SK-N-SH treated with all-trans-retinoic acid at 6 μM for 48 hours (cell line): ENCODE measurements around the gene BEND5.

Experiments
- ATAC-seq: fragments of 200-7000 bp; cut with Tn5 transposase; 3 replicates; pipeline ENCODE4 v1.9.1; 2020; ENCODE audit warnings: mild to moderate bottlenecking, moderate library complexity
- ARNTL ChIP-seq: fragments of 450-650 bp; formaldehyde crosslinking; IDR thresholded peaks from 2 replicates; pipeline ENCODE4 v1.5.0; 2020; ENCODE audit warnings: low read depth, mild to moderate bottlenecking, moderate library complexity, borderline replicate concordance
- BACH2 ChIP-seq: fragments of 250-450 bp; sonication (Bioruptor Pico); IDR thresholded peaks from 2 replicates; pipeline ENCODE4 v1.9.0; 2021; ENCODE audit warnings: mild to moderate bottlenecking, borderline replicate concordance
- CSDC2 ChIP-seq: fragments of 250-450 bp; sonication (Bioruptor Pico); IDR thresholded peaks from 2 replicates; pipeline ENCODE4 v1.5.0; 2020; ENCODE audit warnings: mild to moderate bottlenecking, moderate library complexity
- ESRRG ChIP-seq: fragments of 250-450 bp; sonication (Bioruptor Pico); IDR thresholded peaks from 2 replicates; pipeline ENCODE4 v1.6.1; 2021; ENCODE audit warnings: mild to moderate bottlenecking
- GLIS3 ChIP-seq: fragments of 250-450 bp; sonication (Bioruptor Pico); IDR thresholded peaks from 2 replicates; pipeline ENCODE4 v1.5.0; 2020; ENCODE audit warnings: mild to moderate bottlenecking, moderate library complexity
- ISL1 ChIP-seq: fragments of 250-450 bp; sonication (Bioruptor Pico); IDR thresholded peaks from 2 replicates; pipeline ENCODE4 v2.1.2; 2022; ENCODE audit warnings: mild to moderate bottlenecking, moderate library complexity
- OSR1 ChIP-seq: fragments of 250-450 bp; sonication (Bioruptor Pico); IDR thresholded peaks from 2 replicates; pipeline ENCODE4 v1.8.0; 2022; ENCODE audit warnings: moderate library complexity, mild to moderate bottlenecking, inconsistent platforms
- RARB ChIP-seq: fragments of 250-450 bp; sonication (Bioruptor Pico); IDR thresholded peaks from 2 replicates; pipeline ENCODE4 v1.8.0; 2021; ENCODE audit warnings: mild to moderate bottlenecking, moderate library complexity
- SNAI2 ChIP-seq: fragments of 250-450 bp; sonication (Bioruptor Pico); IDR thresholded peaks from 2 replicates; pipeline ENCODE4 v1.5.0; 2020; ENCODE audit warnings: mild to moderate bottlenecking, moderate library complexity
- TCF4 ChIP-seq: fragments of 250-450 bp; sonication (Bioruptor Pico); IDR thresholded peaks from 2 replicates; pipeline ENCODE4 v1.8.0; 2021; ENCODE audit warnings: mild to moderate bottlenecking, moderate library complexity, borderline replicate concordance
- TOX ChIP-seq: fragments of 250-450 bp; sonication (Bioruptor Pico); IDR thresholded peaks from 2 replicates; pipeline ENCODE4 v1.8.0; 2021; ENCODE audit warnings: mild to moderate bottlenecking, moderate library complexity, borderline replicate concordance
- ZC3H10 ChIP-seq: fragments of 250-450 bp; sonication (Bioruptor Pico); IDR thresholded peaks from 2 replicates; pipeline ENCODE4 v1.5.1; 2021; ENCODE audit warnings: mild to moderate bottlenecking, moderate library complexity
- ZFP30 ChIP-seq: fragments of 450-650 bp; formaldehyde crosslinking; IDR thresholded peaks from 2 replicates; pipeline ENCODE4 v1.5.0; 2022; ENCODE audit warnings: mild to moderate bottlenecking, moderate library complexity
- ZNF565 ChIP-seq: fragments of 450-650 bp; formaldehyde crosslinking; conservative IDR thresholded peaks from 2 replicates; pipeline ENCODE4 v1.5.0; 2020; ENCODE audit warnings: low read depth, mild to moderate bottlenecking, moderate library complexity
- ZNF70 ChIP-seq: fragments of 450-650 bp; formaldehyde crosslinking; IDR thresholded peaks from 2 replicates; pipeline ENCODE4 v1.5.0; 2020; ENCODE audit warnings: mild to moderate bottlenecking, moderate library complexity
- ZNF8 ChIP-seq: fragments of 450-650 bp; formaldehyde crosslinking; IDR thresholded peaks from 2 replicates; pipeline ENCODE4 v1.5.0; 2020; ENCODE audit warnings: mild to moderate bottlenecking, moderate library complexity
- TF ChIP-seq, protein P1 (sequence below): fragments of 250-450 bp; sonication (Bioruptor Pico); IDR thresholded peaks from 2 replicates; pipeline ENCODE4 v1.8.0; 2020; ENCODE audit warnings: mild to moderate bottlenecking, moderate library complexity, borderline replicate concordance
- TF ChIP-seq, protein P2 (sequence below): fragments of 250-450 bp; sonication (Bioruptor Pico); IDR thresholded peaks from 2 replicates; pipeline ENCODE4 v1.5.1; 2021; ENCODE audit warnings: mild to moderate bottlenecking, moderate library complexity
- TF ChIP-seq, protein P3 (sequence below): fragments of 250-450 bp; sonication (Bioruptor Pico); IDR thresholded peaks from 2 replicates; pipeline ENCODE4 v1.8.0; 2021; ENCODE audit warnings: low read depth, mild to moderate bottlenecking, moderate library complexity, borderline replicate concordance
- TF ChIP-seq, protein P4 (sequence below): fragments of 250-450 bp; sonication (Bioruptor Pico); IDR thresholded peaks from 2 replicates; pipeline ENCODE4 v1.5.1; 2020; ENCODE audit warnings: low read depth, mild to moderate bottlenecking, moderate library complexity

The BEND5 gene

DNA sequence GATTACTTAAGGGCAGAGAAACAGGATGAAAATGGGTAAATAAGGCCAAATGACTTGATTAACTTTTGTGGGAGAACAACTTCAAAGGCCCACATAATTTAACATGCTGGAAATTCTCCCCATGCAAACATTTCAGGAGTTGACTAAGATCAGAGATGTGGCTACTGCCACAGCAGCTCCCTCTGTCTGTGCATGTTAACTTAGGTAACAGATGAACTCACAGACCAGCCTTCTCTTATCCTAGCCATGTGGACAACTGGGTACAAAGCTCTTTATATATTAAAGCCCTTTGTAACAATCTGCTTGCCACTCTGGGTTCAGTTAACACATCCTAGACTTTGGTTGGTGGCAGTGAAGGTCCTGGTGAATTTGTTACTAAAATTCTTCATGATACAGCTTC, 33.2 kb downstream of the BEND5 start:
- no peak for TF ChIP-seq BACH2 (CRISPR knock-in tag)
- no peak for TF ChIP-seq OSR1 (CRISPR knock-in tag)
- TF ChIP-seq ZFP30 (CRISPR knock-in tag): no peak
- TF ChIP-seq ZNF8 (CRISPR knock-in tag): no peak
- TF ChIP-seq, protein P1, sequence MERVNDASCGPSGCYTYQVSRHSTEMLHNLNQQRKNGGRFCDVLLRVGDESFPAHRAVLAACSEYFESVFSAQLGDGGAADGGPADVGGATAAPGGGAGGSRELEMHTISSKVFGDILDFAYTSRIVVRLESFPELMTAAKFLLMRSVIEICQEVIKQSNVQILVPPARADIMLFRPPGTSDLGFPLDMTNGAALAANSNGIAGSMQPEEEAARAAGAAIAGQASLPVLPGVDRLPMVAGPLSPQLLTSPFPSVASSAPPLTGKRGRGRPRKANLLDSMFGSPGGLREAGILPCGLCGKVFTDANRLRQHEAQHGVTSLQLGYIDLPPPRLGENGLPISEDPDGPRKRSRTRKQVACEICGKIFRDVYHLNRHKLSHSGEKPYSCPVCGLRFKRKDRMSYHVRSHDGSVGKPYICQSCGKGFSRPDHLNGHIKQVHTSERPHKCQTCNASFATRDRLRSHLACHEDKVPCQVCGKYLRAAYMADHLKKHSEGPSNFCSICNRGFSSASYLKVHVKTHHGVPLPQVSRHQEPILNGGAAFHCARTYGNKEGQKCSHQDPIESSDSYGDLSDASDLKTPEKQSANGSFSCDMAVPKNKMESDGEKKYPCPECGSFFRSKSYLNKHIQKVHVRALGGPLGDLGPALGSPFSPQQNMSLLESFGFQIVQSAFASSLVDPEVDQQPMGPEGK (CRISPR knock-in tag): no peak
- TF ChIP-seq ZNF70: no peak
- TF ChIP-seq ESRRG (CRISPR knock-in tag): no peak
- TF ChIP-seq TCF4 (CRISPR knock-in tag): no peak
- TF ChIP-seq, protein P2, sequence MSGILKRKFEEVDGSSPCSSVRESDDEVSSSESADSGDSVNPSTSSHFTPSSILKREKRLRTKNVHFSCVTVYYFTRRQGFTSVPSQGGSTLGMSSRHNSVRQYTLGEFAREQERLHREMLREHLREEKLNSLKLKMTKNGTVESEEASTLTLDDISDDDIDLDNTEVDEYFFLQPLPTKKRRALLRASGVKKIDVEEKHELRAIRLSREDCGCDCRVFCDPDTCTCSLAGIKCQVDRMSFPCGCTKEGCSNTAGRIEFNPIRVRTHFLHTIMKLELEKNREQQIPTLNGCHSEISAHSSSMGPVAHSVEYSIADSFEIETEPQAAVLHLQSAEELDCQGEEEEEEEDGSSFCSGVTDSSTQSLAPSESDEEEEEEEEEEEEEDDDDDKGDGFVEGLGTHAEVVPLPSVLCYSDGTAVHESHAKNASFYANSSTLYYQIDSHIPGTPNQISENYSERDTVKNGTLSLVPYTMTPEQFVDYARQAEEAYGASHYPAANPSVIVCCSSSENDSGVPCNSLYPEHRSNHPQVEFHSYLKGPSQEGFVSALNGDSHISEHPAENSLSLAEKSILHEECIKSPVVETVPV (CRISPR knock-in tag): no peak
- TF ChIP-seq CSDC2: no peak
- TF ChIP-seq GLIS3 (CRISPR knock-in tag): no peak
- no peak for TF ChIP-seq ZC3H10
- ATAC-seq: no peak

DNA sequence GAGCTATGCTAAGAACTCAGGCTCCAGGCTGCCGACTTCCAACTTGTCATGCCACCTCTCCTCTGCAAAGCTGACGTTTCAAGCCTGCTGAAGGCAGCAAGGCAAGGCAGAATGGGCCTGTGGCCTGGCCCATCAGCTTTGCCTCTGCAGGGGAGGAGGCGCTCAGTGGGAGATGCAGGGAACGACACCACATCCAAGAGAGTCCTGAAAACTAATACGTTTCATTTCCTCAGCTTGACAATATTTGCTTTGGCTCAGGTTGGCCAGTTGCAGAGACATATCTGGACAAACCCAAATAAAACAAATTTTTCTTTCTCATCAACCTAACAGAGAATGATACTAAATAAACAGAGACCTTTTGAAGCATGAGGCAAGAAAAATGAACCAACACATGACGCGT, 35.3 kb downstream of the BEND5 start:
- ATAC-seq: no peak
- TF ChIP-seq ZNF8 (CRISPR knock-in tag) (no peak), ISL1 (CRISPR knock-in tag) (no peak), GLIS3 (CRISPR knock-in tag) (no peak), ARNTL (CRISPR knock-in tag) (no peak), OSR1 (CRISPR knock-in tag) (no peak), ESRRG (CRISPR knock-in tag) (no peak), SNAI2 (CRISPR knock-in tag) (no peak), ZNF70 (no peak), TOX (CRISPR knock-in tag) (no peak), ZNF565 (no peak)
- TF ChIP-seq, protein P3, sequence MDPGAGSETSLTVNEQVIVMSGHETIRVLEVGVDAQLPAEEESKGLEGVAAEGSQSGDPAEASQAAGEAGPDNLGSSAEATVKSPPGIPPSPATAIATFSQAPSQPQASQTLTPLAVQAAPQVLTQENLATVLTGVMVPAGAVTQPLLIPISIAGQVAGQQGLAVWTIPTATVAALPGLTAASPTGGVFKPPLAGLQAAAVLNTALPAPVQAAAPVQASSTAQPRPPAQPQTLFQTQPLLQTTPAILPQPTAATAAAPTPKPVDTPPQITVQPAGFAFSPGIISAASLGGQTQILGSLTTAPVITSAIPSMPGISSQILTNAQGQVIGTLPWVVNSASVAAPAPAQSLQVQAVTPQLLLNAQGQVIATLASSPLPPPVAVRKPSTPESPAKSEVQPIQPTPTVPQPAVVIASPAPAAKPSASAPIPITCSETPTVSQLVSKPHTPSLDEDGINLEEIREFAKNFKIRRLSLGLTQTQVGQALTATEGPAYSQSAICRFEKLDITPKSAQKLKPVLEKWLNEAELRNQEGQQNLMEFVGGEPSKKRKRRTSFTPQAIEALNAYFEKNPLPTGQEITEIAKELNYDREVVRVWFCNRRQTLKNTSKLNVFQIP (CRISPR knock-in tag): no peak
- TF ChIP-seq, protein P1 (CRISPR knock-in tag): no peak

DNA sequence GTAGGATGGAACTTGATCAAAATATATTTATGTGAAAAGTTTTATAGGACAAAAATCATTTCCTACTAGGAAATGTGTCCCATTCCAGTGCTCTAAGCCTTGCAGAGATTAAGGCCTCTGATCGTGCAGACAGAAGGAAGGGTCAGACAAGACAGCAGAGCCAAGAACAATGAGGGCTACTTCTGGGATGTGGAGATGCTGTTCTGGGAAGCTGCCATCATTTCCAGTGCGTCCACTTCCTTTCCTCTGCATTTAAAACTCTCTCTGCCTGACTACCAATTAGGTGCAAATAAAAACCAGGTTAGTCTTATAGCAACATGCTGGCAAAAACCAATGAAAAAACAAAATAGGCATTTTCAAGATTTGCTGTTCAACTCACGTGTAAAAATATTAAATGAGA, 36.1 kb downstream of the BEND5 start:
- TF ChIP-seq ZC3H10 (no peak), BACH2 (CRISPR knock-in tag) (no peak), ZNF8 (CRISPR knock-in tag) (no peak), OSR1 (CRISPR knock-in tag) (no peak), TCF4 (CRISPR knock-in tag) (no peak), ZNF565 (no peak), CSDC2 (no peak), GLIS3 (CRISPR knock-in tag) (no peak), ARNTL (CRISPR knock-in tag) (no peak), RARB (CRISPR knock-in tag) (no peak)
- TF ChIP-seq, protein P3 (CRISPR knock-in tag): no peak
- TF ChIP-seq, protein P2 (CRISPR knock-in tag): no peak
- TF ChIP-seq, protein P4, sequence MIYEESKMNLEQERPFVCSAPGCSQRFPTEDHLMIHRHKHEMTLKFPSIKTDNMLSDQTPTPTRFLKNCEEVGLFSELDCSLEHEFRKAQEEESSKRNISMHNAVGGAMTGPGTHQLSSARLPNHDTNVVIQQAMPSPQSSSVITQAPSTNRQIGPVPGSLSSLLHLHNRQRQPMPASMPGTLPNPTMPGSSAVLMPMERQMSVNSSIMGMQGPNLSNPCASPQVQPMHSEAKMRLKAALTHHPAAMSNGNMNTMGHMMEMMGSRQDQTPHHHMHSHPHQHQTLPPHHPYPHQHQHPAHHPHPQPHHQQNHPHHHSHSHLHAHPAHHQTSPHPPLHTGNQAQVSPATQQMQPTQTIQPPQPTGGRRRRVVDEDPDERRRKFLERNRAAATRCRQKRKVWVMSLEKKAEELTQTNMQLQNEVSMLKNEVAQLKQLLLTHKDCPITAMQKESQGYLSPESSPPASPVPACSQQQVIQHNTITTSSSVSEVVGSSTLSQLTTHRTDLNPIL (CRISPR knock-in tag): no peak
- TF ChIP-seq, protein P1 (CRISPR knock-in tag): no peak
- TF ChIP-seq, all 23 proteins: peak for 0
- ATAC-seq: no peak
